GM18508 (cell line): ENCODE data around the gene EIF4G2.

ENCODE experiments used
- ATAC-seq: cut with Tn5 transposase; IDR thresholded peaks from one replicate; pipeline ENCODE4 v1.9.1; 2021; ENCODE audit warnings: moderate number of reproducible peaks; ENCODE audit not compliant: insufficient read depth, unreplicated experiment

Gene EIF4G2

GRCh38 chr11:10809373-10810160 is 841 bp upstream of the EIF4G2 start:
- peak; percentile 8 for ATAC-seq

- ATAC-seq = no peak
Observed at GRCh38 chr11:10808235-10808552, 532 bp downstream of the EIF4G2 start.

- ATAC-seq = no peak
Observed at GRCh38 chr11:10807493-10808234, 1.1 kb downstream of the EIF4G2 start.

GRCh38 chr11:10806206-10806605 is 2.5 kb downstream of the EIF4G2 start:
- ATAC-seq = no peak

- ATAC-seq = no peak
Observed at GRCh38 chr11:10805741-10806140, 3.0 kb downstream of the EIF4G2 start.

GRCh38 chr11:10803676-10804075 is 5.0 kb downstream of the EIF4G2 start:
- ATAC-seq = no peak

- ATAC-seq = no peak
Observed at GRCh38 chr11:10800292-10800691, 8.4 kb downstream of the EIF4G2 start.

- no peak for ATAC-seq
Observed at GRCh38 chr11:10798330-10798928, 10.3 kb downstream of the EIF4G2 start.

GRCh38 chr11:10797531-10797930 is 11.2 kb downstream of the EIF4G2 start:
- no peak for ATAC-seq

- no peak for ATAC-seq
Observed at GRCh38 chr11:10797001-10797400, 11.7 kb downstream of the EIF4G2 start.

GRCh38 chr11:10796191-10796590 is 12.5 kb downstream of the EIF4G2 start:
- no peak for ATAC-seq

GRCh38 chr11:10793470-10794255 is 15.1 kb downstream of the EIF4G2 start:
- no peak for ATAC-seq

- ATAC-seq = peak; percentile 85
Observed at GRCh38 chr11:10792385-10793068, 16.2 kb downstream of the EIF4G2 start.

GRCh38 chr11:10786451-10786850 is 22.3 kb downstream of the EIF4G2 start:
- no peak for ATAC-seq

- ATAC-seq = no peak
Observed at GRCh38 chr11:10785146-10785474, 23.6 kb downstream of the EIF4G2 start.

GRCh38 chr11:10784232-10785145 is 24.2 kb downstream of the EIF4G2 start:
- ATAC-seq = no peak

GRCh38 chr11:10780040-10780439 is 28.7 kb downstream of the EIF4G2 start:
- ATAC-seq = no peak

GRCh38 chr11:10779086-10779485 is 29.6 kb downstream of the EIF4G2 start:
- ATAC-seq = no peak
